Activated CD4-positive, alpha-beta T cell treated with anti-CD3 and anti-CD28 coated beads for 4 hours (primary cell): Measurements from ENCODE around the gene ENTHD1.

Experiments
- DNase-seq, 2 donors: peaks; one replicate each; pipeline ENCODE4 v3.0.0-alpha.2; 2020

The ENTHD1 gene

DNA sequence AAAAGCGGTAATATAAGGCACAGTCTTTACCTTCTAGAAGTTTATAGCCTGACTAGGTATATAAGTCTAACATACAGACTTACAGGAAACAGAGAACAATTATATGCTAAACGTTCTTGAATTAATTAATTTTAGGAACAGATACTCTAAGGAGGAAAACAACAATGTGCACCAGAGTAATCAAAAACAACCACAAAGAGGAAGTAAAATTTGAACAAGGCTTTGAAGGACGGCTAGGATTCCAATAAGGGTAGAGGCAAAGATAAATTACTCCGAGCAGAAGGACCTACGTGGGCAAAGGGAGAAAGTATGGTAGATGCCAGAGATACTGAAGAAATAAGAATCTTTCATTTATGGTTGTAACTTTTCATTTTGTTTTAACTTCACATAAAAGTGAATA lies 54.4 kb downstream of the ENTHD1 start:
- DNase-seq, result no peak

DNA sequence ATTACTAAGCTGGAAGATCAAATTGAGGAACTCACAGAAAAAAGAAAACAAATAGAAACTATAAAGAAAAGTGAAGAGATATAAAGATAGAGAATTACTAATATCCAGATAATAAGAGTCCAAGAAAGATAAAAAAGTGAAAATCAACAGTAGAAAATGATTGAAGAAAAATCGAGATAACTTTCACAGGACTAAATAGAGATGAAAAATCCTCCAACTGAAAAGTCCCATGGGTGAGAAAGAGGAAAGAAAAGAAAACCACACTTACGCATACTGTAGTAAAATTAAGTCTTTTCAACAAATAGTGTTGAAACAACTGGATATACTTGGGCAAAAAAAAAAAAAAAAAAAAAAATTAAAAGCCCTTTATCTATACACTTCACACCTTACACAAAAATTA lies 60.0 kb downstream of the ENTHD1 start:
- no peak for DNase-seq

- DNase-seq, result no peak
These were observed 60.5 kb downstream of the ENTHD1 start for GRCh38 chr22:39833093-39833492.

- DNase-seq, result no peak
These were observed 60.9 kb downstream of the ENTHD1 start for GRCh38 chr22:39832627-39833074.

GRCh38 chr22:39825661-39826102 lies 67.9 kb downstream of the ENTHD1 start:
- no peak for DNase-seq

DNA sequence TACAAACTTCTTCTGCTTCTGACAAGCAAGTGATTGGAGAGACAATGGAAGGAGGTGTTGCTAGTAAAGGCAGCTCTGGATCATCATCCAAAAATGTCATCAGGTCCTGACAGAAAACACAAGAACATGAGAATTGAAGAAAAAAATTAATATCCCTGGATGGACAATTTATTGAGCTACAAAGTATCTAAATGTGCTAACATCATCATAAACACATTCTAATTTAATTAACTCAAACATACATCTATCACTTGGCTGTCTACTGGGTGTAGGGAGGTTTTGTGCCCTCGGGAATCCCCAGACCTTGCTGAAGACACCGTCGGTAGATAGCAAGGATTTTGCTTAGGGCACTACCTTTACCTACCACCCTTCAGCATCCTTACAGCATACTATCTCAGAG lies 72.6 kb downstream of the ENTHD1 start:
- DNase-seq, result no peak

GRCh38 chr22:39820256-39820655 lies 73.3 kb downstream of the ENTHD1 start:
- no peak for DNase-seq

GRCh38 chr22:39819429-39819828 lies 74.1 kb downstream of the ENTHD1 start:
- DNase-seq, result no peak

GRCh38 chr22:39818094-39818493 lies 75.5 kb downstream of the ENTHD1 start:
- DNase-seq, result no peak

DNA sequence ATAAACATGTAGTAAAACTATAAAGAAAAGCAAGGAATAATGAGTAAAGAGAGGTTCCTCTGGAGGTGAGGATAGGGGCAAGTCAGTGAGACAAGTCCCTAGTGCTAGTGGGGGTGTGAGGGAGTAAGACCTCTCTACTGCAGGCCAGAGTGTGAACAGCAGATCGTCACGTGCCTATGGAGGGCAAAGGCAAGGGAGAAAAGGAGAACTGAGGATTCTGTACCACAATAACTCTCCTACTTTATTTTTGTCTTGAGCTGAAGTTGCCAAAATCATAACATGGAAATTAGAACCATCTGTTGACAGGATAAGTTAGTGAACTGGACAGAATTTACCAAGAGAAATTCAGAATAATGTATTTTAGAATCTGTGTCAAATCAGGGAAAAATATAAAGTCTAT lies 77.6 kb downstream of the ENTHD1 start:
- DNase-seq, result no peak

GRCh38 chr22:39814899-39815298 lies 78.7 kb downstream of the ENTHD1 start:
- DNase-seq, result no peak

- no peak for DNase-seq
These were observed 83.6 kb downstream of the ENTHD1 start for GRCh38 chr22:39809772-39810557.

DNA sequence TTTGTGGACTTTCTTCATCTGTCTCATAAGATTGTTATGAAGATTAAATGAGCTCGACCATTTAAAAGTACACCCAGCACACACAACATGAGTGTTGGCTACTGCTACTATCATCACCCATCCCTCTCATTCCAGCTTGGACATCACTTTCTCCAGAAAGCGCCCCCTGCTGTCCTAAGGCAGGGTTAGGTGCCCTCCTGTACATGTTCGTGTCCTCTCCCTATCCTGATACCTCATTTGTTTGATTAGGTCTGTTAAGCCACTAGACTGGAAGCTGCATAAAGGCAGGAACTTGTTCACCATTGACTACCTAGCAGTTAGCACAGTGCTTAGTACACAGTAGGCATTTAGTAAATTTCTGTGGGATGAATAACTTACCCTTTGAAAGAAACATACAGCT lies 85.5 kb downstream of the ENTHD1 start:
- peak in 1 of 2 donors; percentile 39 for DNase-seq

DNA sequence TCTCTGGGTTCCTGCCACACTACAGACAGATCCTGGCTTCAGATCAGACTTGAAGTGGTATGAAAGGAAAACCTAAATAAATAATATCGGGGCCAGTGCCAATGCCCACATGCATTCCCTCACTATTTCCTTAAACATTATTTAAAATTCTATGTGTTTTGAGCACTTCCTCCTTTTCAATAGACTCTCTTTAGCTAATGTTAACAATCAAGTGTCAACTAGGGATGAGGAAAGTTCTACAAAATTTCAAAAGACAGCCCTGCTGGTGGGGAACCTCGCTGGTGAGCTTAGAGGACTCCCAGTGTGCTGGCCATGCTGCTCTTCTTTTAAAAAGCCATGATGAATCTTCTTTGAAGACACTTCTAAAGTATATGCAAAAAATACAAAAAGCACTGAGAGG lies 87.5 kb downstream of the ENTHD1 start:
- no peak for DNase-seq

GRCh38 chr22:39805117-39805516 lies 88.4 kb downstream of the ENTHD1 start:
- no peak for DNase-seq

- no peak for DNase-seq
These were observed 90.9 kb downstream of the ENTHD1 start for GRCh38 chr22:39802682-39803081.

DNA sequence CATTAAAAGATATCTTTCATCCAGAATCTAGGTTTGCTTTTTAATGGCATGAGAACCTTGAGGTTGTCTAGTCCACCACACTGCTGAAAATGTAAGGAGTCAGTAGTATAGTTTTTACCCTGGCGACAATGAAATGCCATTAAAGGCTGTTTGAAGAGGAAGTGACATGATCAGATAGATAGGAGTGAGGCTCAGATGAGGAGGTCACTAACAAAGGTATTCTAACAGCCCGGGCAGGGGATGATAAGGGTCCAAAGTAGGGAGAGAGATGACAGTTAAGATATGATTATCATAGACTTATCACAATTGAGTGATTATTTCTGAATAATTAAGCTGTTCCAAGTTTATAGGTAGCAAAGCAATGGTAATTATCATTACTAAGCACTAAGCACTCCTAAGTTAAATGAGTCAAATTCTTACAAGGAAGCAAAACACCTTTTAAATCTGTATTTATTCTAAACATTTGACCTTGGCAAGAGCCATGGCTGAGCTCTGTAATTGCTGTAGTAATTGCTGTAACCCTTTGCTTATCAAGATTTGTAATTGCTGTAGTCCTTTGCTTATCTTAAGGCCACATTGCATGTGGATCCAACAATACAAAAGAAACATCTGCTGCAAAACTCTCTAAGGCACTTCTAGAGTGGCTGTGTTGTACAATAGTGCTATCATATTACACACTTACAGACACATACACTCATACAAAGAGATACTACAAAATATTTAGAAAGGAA lies 92.6 kb downstream of the ENTHD1 start:
- no peak for DNase-seq

DNA sequence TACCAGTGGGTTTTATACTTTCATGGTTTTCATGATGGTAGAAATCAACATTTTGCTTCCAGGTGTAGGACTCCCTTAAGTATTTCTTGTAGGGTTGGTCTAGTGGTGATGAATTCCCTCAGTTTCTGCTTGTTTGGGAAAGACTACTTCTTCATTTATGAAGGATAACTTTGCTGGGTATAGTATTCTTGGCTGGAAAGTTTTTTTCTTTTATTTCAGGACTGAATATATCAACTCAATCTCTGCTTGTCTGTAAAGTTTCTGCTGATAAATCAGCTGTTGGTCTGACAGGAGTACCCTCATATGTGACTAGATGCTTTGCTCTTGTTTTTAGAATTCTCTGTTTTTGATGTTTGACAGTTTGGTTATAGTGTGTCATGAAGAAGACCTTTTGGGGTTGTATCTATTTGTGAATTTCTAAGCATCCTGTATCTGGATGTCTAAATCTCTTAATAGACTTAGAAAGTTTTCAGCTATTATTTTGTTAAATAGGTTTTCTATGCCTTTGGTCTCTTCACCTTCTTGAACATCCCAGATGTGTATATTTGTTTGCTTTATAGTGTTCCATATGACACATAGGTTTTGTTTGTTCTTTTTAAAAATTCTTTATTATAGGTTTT lies 95.9 kb downstream of the ENTHD1 start:
- no peak for DNase-seq

- DNase-seq, result no peak
These were observed 103.8 kb downstream of the ENTHD1 start for GRCh38 chr22:39789788-39790187.

GRCh38 chr22:39785232-39785631 lies 108.3 kb downstream of the ENTHD1 start:
- no peak for DNase-seq

DNA sequence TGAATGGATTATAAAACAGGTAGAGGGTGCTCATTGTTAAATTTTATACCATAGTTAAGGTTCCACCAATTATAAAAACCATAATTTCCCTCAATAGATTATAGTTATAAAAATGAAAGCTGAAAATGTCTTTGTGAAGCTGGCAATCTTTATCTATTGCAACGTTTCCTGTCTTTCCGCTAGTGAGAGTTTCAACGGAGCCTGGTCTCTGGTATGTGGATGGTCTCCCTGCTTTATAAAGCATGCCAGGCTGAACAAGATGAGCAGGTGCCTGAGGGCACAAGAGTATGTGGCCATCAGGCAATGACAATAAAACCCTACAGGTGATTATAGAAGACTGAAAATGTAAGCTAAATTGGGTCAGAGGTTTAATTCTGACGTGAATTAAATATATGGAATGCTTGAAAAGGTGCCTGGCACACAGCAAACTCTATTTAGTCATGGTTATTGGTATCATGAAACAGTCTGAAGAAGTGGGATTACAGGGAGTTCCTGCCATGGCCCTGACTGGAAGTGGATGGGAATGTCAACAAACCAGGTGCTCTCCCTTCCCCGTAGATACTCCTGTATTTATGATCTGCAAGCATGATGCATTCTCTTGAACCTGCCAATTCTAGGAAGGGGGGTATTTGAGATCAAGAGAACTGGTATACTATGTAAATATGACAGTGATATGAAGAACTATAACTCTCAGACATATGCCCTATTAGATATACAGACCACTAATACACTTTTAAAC lies 115.7 kb downstream of the ENTHD1 start:
- no peak for DNase-seq

DNA sequence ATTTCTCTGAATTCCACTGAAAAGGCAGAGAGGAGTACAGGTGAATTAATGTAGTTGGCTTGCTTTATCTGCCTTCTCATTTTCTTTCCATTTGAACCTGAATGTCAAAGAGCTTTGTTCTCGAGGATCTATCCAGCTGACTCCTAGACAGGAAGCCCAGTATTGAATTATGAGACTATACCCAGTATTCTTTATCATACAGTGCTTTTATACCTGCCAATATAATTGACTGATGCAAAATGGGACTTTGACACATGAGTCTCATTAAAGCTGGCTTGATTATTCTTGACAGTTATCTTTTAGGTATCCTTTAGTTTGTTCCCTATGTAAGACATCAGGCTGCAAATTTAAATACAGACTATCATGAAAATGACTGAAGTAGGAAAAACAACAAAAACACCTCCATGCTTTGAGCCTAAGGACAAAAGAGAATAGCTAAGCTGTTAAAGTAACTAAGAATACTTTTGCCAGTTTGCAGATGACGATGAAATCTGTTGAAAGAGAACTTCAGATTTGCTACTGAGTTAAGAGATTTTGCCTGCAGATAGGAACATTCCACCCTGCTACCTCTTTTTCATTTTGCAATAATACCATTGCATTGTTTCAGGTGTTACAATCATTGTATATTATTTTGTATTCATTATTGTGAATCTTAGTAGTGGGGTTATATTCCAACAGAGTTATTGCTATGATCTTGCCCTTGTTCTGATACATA lies 117.1 kb downstream of the ENTHD1 start:
- DNase-seq, result no peak
